Gastrocnemius medialis (tissue), 4 donors: ENCODE measurements around the gene FIGLA. TPM values are rescaled to one million over a fixed set of nuclear protein-coding genes. Genes with fewer than 3 reads are reported as not detected.
"Not testable (repeated sequence)": the region's sequence is repeated elsewhere in the genome, so short reads cannot be mapped to it uniquely, and the experiment has no call there.

Source experiments
- ATAC-seq, 2 donors: fragments of 150-250 bp; one replicate each; pipeline ENCODE4 v1.9.1; 2016
- DNase-seq, 2 donors: peaks; one replicate each; pipeline ENCODE4 v3.0.0-alpha.2; 2019
- H3K27ac ChIP-seq, 4 donors: fragments of 200-600 bp; sonication (generic); 1 replicate in 1 of 4; 2 replicates in 3 of 4; pipeline ENCODE4 v1.5.1; 2016 to 2018; ENCODE audit warnings: mild to moderate bottlenecking in 2 of 4, moderate library complexity in 1 of 4
- H3K27me3 ChIP-seq, 3 donors: fragments of 200-600 bp; sonication (generic) in 2 of 3; 1 replicate in 1 of 3; 2 replicates in 2 of 3; pipeline versions ENCODE4 v1.5.1 to v1.6.0; 2016 to 2019; ENCODE audit warnings: mild to moderate bottlenecking in 1 of 3, moderate library complexity in 1 of 3
- H3K36me3 ChIP-seq, 2 donors: fragments of 200-600 bp; sonication (generic) in 1 of 2; one replicate each; pipeline ENCODE4 v1.5.1; 2017 to 2018
- H3K4me1 ChIP-seq, 2 donors: fragments of 200-600 bp; sonication (generic) in 1 of 2; one replicate each; pipeline ENCODE4 v1.5.1; 2016 to 2017; ENCODE audit warnings: mild to moderate bottlenecking in 2 of 2
- H3K4me3 ChIP-seq, 4 donors: fragments of 200-600 bp; sonication (generic) in 3 of 4; 1 replicate in 1 of 4; 2 replicates in 3 of 4; pipeline ENCODE4 v1.5.1; 2016 to 2019; ENCODE audit warnings: mild to moderate bottlenecking in 2 of 4
- H3K9me3 ChIP-seq, 3 donors: fragments of 200-600 bp; sonication (generic) in 2 of 3; 1 replicate in 1 of 3; 2 replicates in 2 of 3; pipeline ENCODE4 v1.5.1; 2016 to 2019
- CTCF ChIP-seq, 5 experiments: fragments of 450-650 bp in 3 of 5; fragments of 200-600 bp in 2 of 5; sonication (generic) in 2 of 5; IDR thresholded peaks in 4 of 5; conservative IDR thresholded peaks in 1 of 5; 1 replicate in 4 of 5; 2 replicates in 1 of 5; pipeline ENCODE4 v1.5.1; 2016 to 2019; ENCODE audit warnings: antibody characterized with exemption in 5 of 5, mild to moderate bottlenecking in 3 of 5, moderate library complexity in 3 of 5
- POLR2A ChIP-seq, 2 donors: fragments of 450-650 bp; IDR thresholded peaks; one replicate each; pipeline ENCODE4 v1.6.1; 2017; ENCODE audit warnings: antibody characterized with exemption in 2 of 2, mild to moderate bottlenecking in 2 of 2, moderate library complexity in 2 of 2
- in situ Hi-C, 4 donors: fragments of 200-750 bp; cut with MboI; loops; one replicate each; pipeline versions ENCODE4 v1.15.0 to v1.8.0; 2017; ENCODE audit warnings: low sequenced_read_pairs in 4 of 4
- intact Hi-C: fragments of 100-400 bp; cut with DNase I; formaldehyde crosslinking; loops from one replicate; pipeline ENCODE4 v1.15.1; 2023; ENCODE audit warnings: low total_unique reads
- total RNA-seq, 4 donors: library from RNA; depleted of rRNA; stranded (reverse); fragments of >200 nt; gene quantifications; one replicate each; pipeline versions ENCODE4 v1.1.0 to v1.2.3, GENCODE V29; 2016

FIGLA gene
- total RNA-seq, 4 donors from 2014 or later = not detected

- no peak overlapping the region for H3K27ac ChIP-seq
- no peaks in the 10 kb centered on the region for H3K36me3 ChIP-seq
- no peaks in the 10 kb centered on the region for H3K9me3 ChIP-seq
- intact Hi-C loops = no loop called here
- H3K4me3 ChIP-seq = no peak overlapping the region
- ATAC-seq (no peak), DNase-seq (no peak)
- TF ChIP-seq CTCF (IDR thresholded peaks at IDR 0.05 in 4 of 5, conservative IDR thresholded peaks at IDR 0.05 in 1 of 5) (no peak), POLR2A (IDR thresholded peaks at IDR 0.05) (no peak)
- H3K4me1 ChIP-seq = no peaks in the 10 kb centered on the region
- no peaks in the 10 kb centered on the region for H3K27me3 ChIP-seq
- in situ Hi-C loops = loop anchor here in 1 of 4 donors (25.0 kb wide), 1 partner anchor 138 kb away; the partner anchor contains the start of gene ATP6V1B1
Observed at GRCh38 chr2:70799706-70800105, 9.3 kb upstream of the FIGLA start.

GRCh38 chr2:70797996-70798395, 7.6 kb upstream of the FIGLA start:
- H3K27ac ChIP-seq, H3K27me3 ChIP-seq, intact Hi-C loops, H3K9me3 ChIP-seq, ATAC-seq, H3K4me3 ChIP-seq, H3K36me3 ChIP-seq, H3K4me1 ChIP-seq, DNase-seq: not testable (repeated sequence)
- in situ Hi-C loops = loop anchor here in 1 of 4 donors (25.0 kb wide), 1 partner anchor 139 kb away; the partner anchor contains the start of gene ATP6V1B1

- Histone ChIP-seq H3K36me3 (no peaks in the 10 kb centered on the region), H3K27me3 (peaks cover 0 to 8% (median 0%) of the 10 kb centered on the region in 3 donors), H3K27ac (no peak overlapping the region), H3K4me1 (no peaks in the 10 kb centered on the region), H3K4me3 (no peak overlapping the region), H3K9me3 (no peaks in the 10 kb centered on the region)
- no peak for TF ChIP-seq CTCF (IDR thresholded peaks at IDR 0.05 in 4 of 5, conservative IDR thresholded peaks at IDR 0.05 in 1 of 5)
- TF ChIP-seq POLR2A (IDR thresholded peaks at IDR 0.05) = no peak
- in situ Hi-C loops (loop anchor here in 1 of 4 donors (25.0 kb wide), 1 partner anchor 140 kb away; the partner anchor contains the start of gene ATP6V1B1), intact Hi-C loops (no loop called here)
- DNase-seq = no peak
- no peak for ATAC-seq
Observed at GRCh38 chr2:70797506-70797905, 7.1 kb upstream of the FIGLA start.

GRCh38 chr2:70796262-70796661, 5.8 kb upstream of the FIGLA start:
- no peak overlapping the region for H3K4me3 ChIP-seq
- no peak for TF ChIP-seq POLR2A (IDR thresholded peaks at IDR 0.05)
- intact Hi-C loops (no loop called here), in situ Hi-C loops (loop anchor here in 1 of 4 donors (25.0 kb wide), 1 partner anchor 141 kb away; the partner anchor contains the start of gene ATP6V1B1)
- H3K27me3 ChIP-seq = peaks cover 5 to 17% (median 10%) of the 10 kb centered on the region in 3 donors
- H3K9me3 ChIP-seq = no peaks in the 10 kb centered on the region
- H3K4me1 ChIP-seq = no peaks in the 10 kb centered on the region
- no peak for DNase-seq
- no peaks in the 10 kb centered on the region for H3K36me3 ChIP-seq
- H3K27ac ChIP-seq = no peak overlapping the region
- ATAC-seq = no peak

GRCh38 chr2:70795164-70795995, 4.9 kb upstream of the FIGLA start:
- ATAC-seq = no peak
- TF ChIP-seq POLR2A (IDR thresholded peaks at IDR 0.05) (no peak), CTCF (IDR thresholded peaks at IDR 0.05 in 4 of 5, conservative IDR thresholded peaks at IDR 0.05 in 1 of 5) (no peak)

More at GRCh38 chr2:70795164-70795995, 4.9 kb upstream of the FIGLA start:
- H3K9me3 ChIP-seq = no peaks in the 10 kb centered on the region
- no peak for DNase-seq
- in situ Hi-C loops (loop anchor here in 1 of 4 donors (25.0 kb wide), 1 partner anchor 142 kb away; the partner anchor contains the start of gene ATP6V1B1), intact Hi-C loops (no loop called here)
- H3K4me1 ChIP-seq = peaks cover 0 to 1% of the 10 kb centered on the region in 2 donors
- no peaks in the 10 kb centered on the region for H3K36me3 ChIP-seq
- H3K4me3 ChIP-seq = no peak overlapping the region
- H3K27ac ChIP-seq = no peak overlapping the region
- peaks cover 14 to 26% (median 19%) of the 10 kb centered on the region in 3 donors for H3K27me3 ChIP-seq
